NCI-H524 (cell line): ENCODE results near the gene NBPF10.
"Not testable (repeated sequence)": the region's sequence is repeated elsewhere in the genome, so short reads cannot be mapped to it uniquely, and the experiment has no call there.

Experiments
- DNase-seq, 2 experiments: peaks; one replicate each; lab custom pipeline; 2025; lab: John Stamatoyannopoulos, UW

Gene NBPF10

GRCh38 chr1:146144465-146144864, at the start of gene NBPF10:
NBPF10 (minus strand) TSS chr1:146144804; CDS start chr1:146144769, 35 bp downstream.
- not testable (repeated sequence) for DNase-seq

GRCh38 chr1:146174531-146174930, 29.9 kb upstream of the NBPF10 start:
- not testable (repeated sequence) for DNase-seq

DNA sequence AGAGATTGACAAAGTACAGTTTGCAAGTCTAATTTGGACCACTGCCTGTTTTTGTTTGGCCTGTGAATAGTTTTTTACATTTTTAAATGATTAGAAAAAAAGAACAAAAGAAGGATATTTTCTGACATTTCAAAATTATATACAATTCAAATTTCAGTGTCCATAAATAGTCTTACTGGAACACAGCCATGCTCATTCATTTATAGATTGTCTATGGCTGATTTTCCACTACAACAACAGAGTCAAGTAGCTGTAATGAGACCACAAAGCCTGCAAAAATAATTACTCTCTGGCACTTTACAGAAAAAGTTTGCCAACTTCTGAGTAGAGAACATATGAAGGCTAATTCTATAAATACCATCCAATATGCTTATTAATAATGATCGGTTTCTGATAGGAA, 23.1 kb upstream of the NBPF10 start:
- DNase-seq = not testable (repeated sequence)

- not testable (repeated sequence) for DNase-seq
These were observed 22.7 kb upstream of the NBPF10 start for GRCh38 chr1:146167273-146167672.
